SU-DHL-6 (cell line): ENCODE measurements around the gene IL21R.

Experiments
- EZH2phosphoT487 ChIP-seq: fragments of 200-600 bp; sonication (generic), shearing (Covaris generic); conservative IDR thresholded peaks from 2 replicates; pipeline ENCODE4 v1.6.1; 2018; ENCODE audit warnings: mild to moderate bottlenecking, antibody characterized with exemption, low read length, moderate library complexity, mixed read lengths
- TF ChIP-seq, protein P1 (sequence below): fragments of 200-600 bp; sonication (generic); IDR thresholded peaks from one replicate; pipeline ENCODE4 v1.5.1; 2017; ENCODE audit warnings: antibody characterized with exemption, mild to moderate bottlenecking, low read length, moderate library complexity; ENCODE audit not compliant: insufficient read depth, poor library complexity, severe bottlenecking

DNA sequence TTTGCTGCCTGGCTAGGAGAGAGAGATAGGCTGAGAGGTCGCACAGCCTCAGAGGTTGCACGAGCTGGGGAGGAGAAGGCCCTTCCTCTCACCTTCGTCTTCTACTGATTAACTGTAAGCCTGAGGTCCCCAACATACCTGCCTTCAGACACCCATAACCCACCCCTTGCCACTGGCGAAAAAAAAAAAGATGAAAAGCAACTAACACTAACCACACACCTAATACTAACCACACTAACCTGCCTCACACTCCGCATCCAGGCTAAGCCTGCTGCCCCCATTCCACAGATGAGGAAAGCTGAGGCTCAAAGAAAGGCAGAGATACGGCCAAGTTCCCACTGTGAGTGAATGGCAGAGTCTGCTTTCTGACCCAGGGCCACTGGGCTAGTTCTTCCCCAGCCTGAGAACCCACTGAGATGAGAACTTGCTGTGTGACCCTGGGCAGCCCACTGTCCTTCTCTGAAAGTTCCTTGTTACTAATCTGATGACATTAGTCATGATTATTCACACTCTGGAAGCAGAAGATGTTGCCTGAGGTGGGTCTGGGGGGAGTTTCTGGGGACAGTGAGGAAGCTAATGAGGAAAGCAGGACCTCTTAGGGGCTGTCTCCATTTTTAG, 4.6 kb downstream of the IL21R start:
- TF ChIP-seq, protein P1, sequence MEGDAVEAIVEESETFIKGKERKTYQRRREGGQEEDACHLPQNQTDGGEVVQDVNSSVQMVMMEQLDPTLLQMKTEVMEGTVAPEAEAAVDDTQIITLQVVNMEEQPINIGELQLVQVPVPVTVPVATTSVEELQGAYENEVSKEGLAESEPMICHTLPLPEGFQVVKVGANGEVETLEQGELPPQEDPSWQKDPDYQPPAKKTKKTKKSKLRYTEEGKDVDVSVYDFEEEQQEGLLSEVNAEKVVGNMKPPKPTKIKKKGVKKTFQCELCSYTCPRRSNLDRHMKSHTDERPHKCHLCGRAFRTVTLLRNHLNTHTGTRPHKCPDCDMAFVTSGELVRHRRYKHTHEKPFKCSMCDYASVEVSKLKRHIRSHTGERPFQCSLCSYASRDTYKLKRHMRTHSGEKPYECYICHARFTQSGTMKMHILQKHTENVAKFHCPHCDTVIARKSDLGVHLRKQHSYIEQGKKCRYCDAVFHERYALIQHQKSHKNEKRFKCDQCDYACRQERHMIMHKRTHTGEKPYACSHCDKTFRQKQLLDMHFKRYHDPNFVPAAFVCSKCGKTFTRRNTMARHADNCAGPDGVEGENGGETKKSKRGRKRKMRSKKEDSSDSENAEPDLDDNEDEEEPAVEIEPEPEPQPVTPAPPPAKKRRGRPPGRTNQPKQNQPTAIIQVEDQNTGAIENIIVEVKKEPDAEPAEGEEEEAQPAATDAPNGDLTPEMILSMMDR, result no peak
- no peak for TF ChIP-seq EZH2phosphoT487
